Astrocyte of the spinal cord (primary cell): Measurements from ENCODE around the gene NADK2.

ENCODE experiments used
- DNase-seq: peaks from one replicate; pipeline ENCODE4 v3.0.0; 2011; ENCODE audit warnings: low read depth, low spot score
- H3K4me3 ChIP-seq: 2 replicates; pipeline ENCODE4 v1.5.1; 2011; ENCODE audit warnings: low read depth, mild to moderate bottlenecking, low read length, moderate library complexity
- in situ Hi-C: cut with HindIII; loops from 2 replicates; pipeline ENCODE4 v1.10.0; 2017; ENCODE audit warnings: low sequenced_read_pairs
- TF ChIP-seq, protein P1 (sequence below): IDR thresholded peaks from 2 replicates; pipeline ENCODE4 v1.5.1; 2012; ENCODE audit warnings: low read depth, mild to moderate bottlenecking, low read length, inconsistent platforms

Gene NADK2

DNA sequence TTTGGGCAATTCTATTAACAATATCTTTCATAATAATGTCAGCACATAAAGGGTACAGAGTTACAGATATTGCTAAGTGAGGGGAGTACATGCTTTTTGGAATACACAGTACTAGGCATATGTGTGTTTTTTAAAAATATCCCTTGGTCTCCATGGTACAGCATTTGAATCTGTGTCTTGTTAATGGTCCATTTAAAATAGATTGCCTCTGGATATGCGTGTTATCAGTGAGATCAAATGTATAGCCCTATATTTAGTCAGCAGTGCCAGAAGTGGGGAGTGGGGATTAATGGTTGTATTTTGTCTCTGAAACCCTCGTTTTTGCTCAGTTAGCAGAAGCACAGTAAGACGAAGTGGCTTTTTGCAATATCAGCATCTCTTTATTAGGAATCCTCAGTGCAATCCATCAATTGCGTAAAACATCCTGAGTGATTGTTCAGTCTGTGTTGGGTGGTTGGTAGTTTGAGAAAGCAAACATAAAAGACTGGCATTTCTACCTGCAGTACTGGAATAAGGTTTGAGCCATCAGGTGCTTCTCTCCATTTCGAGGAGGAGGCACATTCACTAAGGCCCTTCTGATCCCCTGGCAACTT is 70.8 kb downstream of the NADK2 start:
- in situ Hi-C loops: no loop called here
- H3K4me3 ChIP-seq: no peak overlapping the region
- TF ChIP-seq, protein P1, sequence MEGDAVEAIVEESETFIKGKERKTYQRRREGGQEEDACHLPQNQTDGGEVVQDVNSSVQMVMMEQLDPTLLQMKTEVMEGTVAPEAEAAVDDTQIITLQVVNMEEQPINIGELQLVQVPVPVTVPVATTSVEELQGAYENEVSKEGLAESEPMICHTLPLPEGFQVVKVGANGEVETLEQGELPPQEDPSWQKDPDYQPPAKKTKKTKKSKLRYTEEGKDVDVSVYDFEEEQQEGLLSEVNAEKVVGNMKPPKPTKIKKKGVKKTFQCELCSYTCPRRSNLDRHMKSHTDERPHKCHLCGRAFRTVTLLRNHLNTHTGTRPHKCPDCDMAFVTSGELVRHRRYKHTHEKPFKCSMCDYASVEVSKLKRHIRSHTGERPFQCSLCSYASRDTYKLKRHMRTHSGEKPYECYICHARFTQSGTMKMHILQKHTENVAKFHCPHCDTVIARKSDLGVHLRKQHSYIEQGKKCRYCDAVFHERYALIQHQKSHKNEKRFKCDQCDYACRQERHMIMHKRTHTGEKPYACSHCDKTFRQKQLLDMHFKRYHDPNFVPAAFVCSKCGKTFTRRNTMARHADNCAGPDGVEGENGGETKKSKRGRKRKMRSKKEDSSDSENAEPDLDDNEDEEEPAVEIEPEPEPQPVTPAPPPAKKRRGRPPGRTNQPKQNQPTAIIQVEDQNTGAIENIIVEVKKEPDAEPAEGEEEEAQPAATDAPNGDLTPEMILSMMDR: no peak
- DNase-seq: no peak

DNA sequence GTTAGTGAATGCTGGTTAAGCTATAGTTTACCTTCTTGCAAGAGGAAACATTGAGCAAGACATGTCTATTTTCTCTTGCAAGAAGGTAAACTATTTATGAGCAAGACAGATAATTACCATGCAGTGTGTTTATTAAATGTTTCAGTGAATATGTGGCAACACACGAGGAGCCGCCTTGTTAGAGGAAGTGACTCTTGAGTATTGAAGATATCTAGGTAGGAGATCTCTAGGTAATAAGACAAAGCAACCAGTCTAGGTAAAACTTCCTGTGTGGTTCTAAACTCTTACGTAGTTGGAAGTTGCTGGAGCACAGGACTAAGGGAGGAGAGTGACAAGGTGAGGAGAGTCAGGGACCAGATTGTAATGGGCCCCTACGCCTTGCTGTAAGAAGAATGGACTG is 73.0 kb downstream of the NADK2 start:
- TF ChIP-seq, protein P1: no peak
- no peak for DNase-seq
- no peak overlapping the region for H3K4me3 ChIP-seq
- in situ Hi-C loops: no loop called here

DNA sequence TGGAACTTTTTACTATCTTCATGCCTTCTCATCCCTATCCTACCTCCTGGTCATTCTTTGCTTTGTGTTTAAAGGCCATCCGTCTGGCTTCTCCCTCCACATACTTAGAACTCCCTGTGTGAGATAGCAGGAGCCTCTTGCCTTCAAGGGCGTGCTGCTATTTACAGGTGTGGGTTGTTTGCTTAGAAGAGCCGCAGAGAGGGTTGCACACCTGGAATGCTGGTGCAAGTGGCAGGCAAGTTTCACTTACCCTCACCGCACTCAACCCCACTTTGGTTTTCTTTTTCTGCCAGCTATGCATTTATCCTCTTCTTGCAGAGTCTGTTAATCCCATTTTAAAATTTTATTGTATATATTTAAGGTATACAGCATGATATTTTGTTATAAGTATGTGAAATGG is 77.3 kb downstream of the NADK2 start:
- TF ChIP-seq, protein P1: no peak
- in situ Hi-C loops: no loop called here
- no peak overlapping the region for H3K4me3 ChIP-seq
- DNase-seq: no peak

DNA sequence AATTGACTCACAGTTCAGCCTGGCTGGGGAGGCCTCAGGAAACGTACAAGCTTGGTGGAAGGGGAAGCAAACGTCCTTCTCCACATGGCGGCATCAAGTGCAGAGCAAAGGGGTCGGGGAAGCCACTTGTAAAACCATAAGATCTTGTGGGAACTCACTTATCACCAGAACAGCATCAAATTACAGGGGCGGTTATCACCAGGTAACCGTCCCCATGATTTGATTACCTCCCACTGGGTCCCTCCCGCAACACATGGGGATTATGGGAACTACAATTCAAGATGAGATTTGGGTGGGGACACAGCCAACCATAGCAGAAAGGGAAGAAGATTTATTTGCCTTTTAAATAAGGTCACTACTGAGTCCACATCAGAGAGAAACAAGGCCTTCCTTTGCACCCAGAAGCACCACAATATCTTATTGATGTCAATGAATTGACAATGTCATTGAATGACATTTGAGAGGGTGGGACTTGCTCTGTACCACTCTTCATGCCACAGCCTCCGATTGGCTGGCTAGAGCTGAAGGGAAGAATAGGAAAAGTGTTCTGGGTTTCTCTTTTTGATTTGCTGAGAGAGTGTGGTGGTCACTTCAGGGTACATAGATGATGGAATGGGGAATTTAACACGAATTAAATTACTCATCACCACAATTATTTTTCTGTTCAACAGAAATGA is 78.8 kb downstream of the NADK2 start:
- DNase-seq: no peak
- TF ChIP-seq, protein P1: no peak
- no peak overlapping the region for H3K4me3 ChIP-seq
- in situ Hi-C loops: no loop called here

DNA sequence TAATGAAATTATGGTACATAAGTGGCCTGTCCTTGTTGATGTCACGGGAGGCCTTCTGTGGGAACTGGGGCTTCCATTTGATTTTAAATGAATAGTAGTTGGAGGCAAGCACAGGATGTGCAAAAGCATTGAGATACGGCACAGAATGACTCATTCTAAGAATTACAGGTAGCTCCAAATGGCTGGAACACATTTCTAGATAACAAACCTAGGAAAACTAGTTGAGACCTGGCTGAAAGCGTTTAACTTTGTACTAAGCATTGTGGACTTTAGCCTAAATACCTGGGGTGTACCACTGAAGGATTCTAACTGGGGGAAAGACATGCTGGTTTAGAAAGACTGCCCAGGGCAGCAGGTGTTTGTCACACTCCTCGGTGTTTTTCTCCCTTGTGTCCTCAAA is 80.4 kb downstream of the NADK2 start:
- no peak for DNase-seq
- in situ Hi-C loops: no loop called here
- TF ChIP-seq, protein P1: no peak
- H3K4me3 ChIP-seq: no peak overlapping the region

DNA sequence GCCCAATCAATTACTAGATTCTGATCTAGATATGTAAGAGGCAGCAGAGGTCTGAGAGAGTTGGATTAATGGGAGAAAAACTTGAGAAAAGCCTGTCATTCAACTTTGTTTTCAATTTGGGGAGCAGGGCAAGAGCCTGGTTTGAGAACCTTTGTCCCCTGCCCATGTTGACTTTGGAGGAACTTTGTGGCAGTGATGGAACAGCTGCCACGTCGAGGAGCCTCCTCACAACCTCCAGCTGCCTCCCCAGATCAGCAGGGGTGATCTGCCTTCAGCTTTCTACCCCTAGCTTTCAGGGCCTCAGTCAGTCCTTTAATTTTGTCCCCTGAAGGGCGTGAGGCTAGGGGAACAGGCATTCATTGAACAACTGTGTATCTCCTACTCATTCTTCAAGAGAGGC is 81.1 kb downstream of the NADK2 start:
- in situ Hi-C loops: no loop called here
- no peak overlapping the region for H3K4me3 ChIP-seq
- TF ChIP-seq, protein P1: no peak
- no peak for DNase-seq
